HG03558 (cell line): ENCODE results near the gene DPEP3.
A peak's percentile ranks its signal among the peaks of the same experiment; 100 is the strongest.
"Not testable (repeated sequence)": the region's sequence is repeated elsewhere in the genome, so short reads cannot be mapped to it uniquely, and the experiment has no call there.

Experiments
- ATAC-seq: cut with Tn5 transposase; IDR thresholded peaks from one replicate; pipeline ENCODE4 v1.9.1; 2021; ENCODE audit warnings: moderate number of reproducible peaks; ENCODE audit not compliant: unreplicated experiment; ENCODE audit errors: extremely low read depth

DPEP3 gene

DNA sequence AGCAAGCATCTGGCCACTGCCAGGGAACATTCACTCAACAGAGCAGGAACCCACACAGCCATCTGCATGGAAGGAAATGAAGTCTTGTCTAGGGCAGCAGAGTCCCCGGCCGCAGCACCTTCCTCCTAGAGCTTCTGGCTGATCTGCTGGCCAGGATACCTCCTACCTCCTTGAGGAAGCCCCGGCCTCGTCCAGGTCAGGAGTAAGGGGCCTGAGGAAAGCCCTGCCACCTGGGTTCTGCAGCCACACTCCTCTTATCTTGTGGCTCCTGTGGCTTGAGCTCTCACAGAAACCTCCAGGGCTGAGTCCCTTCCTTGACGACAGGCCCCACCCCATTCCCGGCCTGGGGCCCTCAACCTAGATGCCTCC, 13.7 kb upstream of the DPEP3 start:
- not testable (repeated sequence) for ATAC-seq

- no peak for ATAC-seq
Observed at GRCh38 chr16:67993207-67994039, 13.1 kb upstream of the DPEP3 start.

DNA sequence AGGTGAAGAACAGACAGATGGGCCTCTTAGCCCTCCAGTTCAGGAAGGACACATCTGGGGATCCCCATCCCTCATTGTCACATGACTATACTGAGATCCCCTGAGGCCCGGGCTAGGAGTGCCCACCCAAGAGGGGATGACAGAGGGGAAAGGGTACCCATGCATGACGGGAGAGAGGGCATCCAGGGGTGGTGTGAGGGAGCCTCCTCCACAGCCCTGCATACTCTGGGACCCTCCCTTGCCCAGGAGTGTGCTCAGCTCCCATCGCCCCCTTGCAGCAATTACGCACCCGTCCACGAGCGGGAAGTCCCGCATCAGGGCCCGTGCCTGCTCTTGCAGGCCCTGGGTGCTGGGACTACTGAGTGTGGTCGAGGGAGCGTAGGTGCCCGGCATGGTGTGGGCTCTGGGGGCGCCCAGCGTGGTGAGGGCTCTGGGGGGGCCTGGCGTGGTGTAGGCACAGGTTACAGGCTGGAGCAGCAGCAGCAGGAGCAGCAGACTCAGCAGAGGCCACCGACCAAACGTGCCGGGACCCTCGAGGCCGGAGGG, 12.4 kb upstream of the DPEP3 start:
- ATAC-seq: no peak

GRCh38 chr16:67990018-67990386, 9.7 kb upstream of the DPEP3 start:
- ATAC-seq: no peak

GRCh38 chr16:67989322-67990017, 9.2 kb upstream of the DPEP3 start:
- ATAC-seq: no peak

DNA sequence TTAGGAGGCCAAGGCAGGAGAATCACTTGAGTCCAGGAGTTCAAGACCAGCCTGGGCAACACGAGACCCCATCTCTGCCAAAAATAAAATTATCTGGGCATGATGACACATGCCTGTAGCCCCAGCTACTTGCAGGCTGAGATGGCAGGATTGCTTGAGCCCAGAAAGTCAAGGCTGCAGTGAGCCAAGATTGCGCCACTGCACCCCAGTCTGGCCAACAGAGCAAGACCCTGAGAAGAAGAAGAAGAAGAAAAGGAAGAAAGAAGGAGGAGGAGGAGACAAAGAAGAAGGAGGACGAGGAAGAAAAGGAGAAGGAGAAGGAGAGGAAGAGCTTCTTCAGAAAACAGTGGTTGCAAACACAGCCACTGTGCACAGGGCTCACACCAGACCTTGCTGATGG, 8.4 kb upstream of the DPEP3 start:
- ATAC-seq: no peak

DNA sequence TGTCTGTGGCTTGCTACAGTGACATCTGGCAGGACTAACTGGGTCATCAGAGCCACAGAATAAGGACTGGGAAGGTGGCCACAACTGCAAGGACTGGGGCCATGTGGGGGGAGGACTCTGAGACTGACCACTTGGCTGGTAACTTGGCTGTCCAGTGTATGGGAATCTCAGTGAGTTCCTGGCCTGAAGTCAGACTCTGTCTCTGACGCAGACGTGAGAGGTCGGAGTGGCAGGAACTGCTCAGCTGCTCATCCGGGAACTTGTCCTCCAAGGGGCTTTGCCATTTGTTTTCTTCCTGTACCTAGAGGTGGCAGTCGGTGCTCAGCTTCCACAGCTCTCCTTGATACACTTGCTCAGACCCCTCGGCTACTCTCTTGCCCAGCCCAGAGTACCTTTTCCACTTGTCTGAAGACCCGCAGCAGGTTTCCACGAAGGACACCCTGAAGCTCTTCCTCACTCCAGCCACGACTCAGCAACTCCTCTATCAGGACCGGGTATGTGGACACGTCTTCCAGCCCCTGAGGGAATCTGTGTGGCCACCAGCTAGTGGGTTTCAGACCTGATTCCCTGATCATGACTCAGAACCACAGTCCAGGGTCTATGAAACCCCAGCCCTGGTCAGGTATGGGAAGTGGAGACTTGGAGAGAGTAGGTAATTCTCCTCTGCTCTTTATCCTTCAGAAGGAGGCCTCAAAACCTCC, 7.3 kb upstream of the DPEP3 start:
- ATAC-seq: no peak

GRCh38 chr16:67986949-67987348, 6.7 kb upstream of the DPEP3 start:
- no peak for ATAC-seq

DNA sequence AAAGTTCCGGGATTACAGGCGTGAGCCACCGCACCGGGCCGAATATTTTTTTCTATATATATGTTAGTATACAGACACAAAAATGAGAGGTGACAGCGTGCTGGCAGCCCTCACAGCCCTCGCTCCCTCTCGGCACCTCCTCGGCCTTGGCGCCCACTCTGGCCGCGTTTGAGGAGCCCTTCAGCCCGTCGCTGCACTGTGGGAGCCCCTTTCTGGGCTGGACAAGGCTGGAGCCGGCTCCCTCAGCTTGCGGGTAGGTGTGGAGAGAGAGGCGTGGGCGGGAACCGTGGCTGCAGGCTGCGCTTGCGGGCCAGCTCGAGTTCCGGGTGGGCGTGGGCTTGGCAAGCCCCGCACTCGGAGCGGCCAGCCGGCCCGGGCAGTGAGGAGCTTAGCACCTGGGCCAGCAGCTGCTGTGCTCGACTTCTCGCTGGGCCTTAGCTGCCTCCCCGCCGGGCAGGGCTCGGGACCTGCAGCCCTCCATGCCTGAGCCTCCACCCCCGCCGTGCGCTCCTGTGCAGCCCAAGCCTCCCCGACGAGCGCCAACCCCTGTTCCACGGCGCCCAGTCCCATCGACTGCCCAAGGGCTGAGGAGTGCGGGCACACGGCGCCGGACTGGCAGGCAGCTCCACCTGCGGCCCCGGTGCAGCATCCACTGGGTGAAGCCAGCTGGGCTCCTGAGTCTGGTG, 1.9 kb upstream of the DPEP3 start:
- no peak for ATAC-seq

DNA sequence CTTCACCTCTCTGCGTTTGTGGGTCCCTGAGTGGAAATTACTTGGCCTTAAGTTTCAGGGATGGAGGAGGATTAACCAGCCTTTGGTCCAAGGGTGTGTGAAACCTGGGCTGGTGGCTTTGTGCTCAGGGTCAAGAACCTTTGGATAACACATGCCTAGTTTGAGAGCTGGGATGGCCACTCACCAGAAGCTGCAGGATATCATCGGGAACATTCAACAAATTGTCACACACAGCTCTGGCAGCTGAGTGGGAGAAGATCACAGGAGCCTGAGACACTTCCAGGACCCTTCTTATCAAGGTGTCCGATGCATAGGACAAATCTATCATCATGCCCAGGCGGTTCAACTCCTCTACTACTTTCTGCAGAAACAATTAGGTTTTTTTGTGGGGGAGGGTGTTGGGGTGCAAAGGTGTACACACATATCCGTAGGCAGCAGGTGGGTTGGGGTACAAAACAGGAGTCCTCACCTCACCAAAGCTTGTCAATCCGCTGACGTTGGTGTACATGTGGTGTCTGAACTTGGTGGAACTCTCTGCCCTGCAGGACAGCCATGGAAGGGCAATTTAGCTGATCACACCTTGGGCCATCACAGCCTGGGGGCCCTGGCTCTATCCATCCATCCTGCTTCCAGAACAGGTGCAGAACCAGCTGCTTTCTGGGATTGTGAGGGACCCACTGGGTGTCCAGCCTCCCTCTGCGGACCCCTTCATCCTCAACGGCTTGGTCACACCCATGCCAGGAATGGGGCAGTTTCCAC, 2.7 kb downstream of the DPEP3 start:
- no peak for ATAC-seq

DNA sequence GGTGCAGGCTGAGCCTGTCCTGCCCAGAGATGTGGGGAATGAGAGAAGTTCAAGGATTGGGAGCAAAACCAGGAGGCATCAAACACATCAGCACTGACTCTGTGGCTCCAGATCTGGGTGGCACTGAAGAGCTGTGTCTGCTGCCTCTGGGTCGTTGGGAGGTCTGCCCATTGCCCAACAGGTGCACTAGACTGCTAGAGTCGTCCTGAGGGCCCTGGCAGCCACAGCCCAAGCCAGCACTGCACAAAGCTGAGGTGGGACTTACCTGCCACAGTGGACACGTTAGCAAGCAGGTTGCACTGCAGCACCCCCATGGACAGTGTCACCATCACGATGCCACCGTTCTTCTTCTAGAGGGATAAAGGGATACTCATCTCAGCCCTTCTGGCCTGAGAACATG, 3.3 kb downstream of the DPEP3 start:
- ATAC-seq: no peak

DNA sequence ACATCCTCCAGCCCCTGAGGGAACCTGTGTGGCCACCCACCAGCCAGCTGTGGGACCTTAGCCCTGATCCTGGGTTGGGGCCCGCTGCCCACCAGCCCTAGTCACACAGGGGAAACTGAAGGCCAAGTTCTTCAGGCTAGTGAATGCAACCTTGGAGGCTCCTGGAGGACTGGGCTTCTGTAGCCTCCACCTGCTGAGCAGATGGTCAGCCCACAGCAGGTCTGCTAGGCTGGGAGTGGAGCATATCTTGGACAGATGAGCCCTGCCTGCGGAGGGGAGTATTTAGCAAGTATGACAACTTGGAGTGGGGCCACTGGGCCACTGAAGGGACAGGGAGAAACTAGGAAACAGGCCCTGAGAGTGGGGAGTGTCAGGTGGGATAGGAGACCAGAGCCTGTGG, 4.1 kb downstream of the DPEP3 start:
- no peak for ATAC-seq

DNA sequence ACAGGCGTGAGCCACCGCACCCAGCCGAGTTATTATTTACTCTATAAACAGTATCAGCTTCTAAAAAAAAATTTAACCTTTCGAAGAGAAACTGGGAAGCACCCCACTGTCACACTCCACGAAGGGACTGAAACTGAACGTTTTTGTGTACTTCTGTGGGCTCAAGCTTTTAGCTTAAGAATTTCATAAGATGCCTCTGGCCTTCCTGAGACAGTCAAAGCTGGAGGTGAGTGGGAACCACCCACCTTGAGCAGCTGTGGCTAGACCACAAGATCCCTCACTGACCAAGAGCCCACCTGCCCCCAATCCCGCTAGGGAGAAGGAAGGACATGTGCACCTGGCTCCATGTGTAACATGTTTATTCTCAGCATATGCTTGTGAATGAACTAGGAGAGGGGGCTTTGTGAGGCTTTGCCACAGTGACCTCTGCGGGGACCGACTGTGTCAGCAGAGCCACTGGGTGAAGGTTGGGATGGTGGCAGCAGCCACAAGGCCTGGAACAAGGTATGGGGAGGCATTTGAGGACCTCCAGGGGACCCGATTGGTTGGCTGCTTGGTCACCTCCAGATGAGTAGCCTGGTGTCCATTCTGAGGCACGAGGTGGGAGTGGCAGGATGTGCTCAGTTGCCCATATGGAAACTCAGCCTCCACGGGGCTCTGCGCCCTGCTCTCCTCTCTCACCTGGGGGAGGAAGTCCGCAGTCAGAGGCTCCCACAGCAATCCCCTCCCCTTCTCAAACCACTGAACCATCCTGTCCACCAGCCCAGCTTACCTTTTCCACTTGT, 4.8 kb downstream of the DPEP3 start:
- no peak for ATAC-seq

DNA sequence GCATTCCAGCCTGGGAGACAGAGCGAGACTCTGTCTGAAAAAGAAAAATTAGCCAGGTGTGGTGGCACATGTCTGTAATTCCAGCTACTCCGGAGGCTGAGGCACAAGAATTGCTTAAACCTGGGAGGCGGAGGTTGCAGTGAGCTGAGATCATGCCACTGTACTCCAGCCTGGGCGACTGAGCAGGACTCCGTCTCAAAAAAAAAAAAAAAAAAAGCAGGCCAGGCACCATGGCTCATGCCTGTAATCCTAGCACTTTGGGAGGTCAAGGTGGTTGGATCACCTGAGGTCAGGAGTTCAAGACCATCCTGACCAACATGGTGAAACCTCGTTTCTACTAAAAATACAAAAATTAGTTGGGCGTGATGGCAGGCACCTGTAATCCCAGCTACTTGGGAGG, 8.0 kb downstream of the DPEP3 start:
- ATAC-seq: not testable (repeated sequence)

GRCh38 chr16:67971111-67971510, 9.2 kb downstream of the DPEP3 start:
- ATAC-seq: no peak

DNA sequence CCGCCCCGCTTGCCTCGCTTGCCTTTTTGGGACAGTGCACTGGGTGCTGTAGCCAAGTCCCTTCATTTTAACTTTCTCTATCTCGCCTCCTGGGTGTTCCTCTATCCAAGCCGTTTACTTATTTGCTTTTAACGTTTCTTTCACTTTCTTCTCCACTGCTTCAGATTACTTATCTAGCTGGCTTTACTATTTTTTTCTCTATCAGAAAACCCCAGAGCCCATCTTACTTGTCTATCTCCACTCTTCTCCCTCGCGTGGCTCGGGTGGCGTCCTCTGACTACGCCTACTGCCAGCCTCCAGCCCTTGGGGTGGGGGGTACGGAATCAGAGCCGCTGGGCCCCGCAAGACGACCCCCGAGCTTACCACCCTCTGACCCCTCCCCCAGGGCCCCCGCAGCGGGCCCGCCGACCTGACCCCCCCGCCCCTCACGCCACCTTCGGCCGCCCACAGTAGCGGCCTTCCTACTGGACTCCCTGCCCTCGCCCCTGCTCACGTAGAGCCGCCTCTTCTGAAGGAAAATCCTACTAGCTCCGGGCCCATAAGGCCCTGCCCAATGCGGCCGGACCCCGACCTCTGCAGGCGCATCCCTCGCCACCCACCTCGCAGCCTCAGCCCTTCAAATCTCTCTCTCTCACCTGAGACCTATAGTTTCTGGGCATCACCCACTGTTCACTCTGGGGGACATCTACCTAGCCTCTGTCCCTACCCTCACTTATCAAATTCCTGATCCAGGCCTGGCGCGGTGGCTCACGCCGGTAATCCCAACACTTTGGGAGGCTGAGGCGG, 10.9 kb downstream of the DPEP3 start:
- ATAC-seq: no peak

DNA sequence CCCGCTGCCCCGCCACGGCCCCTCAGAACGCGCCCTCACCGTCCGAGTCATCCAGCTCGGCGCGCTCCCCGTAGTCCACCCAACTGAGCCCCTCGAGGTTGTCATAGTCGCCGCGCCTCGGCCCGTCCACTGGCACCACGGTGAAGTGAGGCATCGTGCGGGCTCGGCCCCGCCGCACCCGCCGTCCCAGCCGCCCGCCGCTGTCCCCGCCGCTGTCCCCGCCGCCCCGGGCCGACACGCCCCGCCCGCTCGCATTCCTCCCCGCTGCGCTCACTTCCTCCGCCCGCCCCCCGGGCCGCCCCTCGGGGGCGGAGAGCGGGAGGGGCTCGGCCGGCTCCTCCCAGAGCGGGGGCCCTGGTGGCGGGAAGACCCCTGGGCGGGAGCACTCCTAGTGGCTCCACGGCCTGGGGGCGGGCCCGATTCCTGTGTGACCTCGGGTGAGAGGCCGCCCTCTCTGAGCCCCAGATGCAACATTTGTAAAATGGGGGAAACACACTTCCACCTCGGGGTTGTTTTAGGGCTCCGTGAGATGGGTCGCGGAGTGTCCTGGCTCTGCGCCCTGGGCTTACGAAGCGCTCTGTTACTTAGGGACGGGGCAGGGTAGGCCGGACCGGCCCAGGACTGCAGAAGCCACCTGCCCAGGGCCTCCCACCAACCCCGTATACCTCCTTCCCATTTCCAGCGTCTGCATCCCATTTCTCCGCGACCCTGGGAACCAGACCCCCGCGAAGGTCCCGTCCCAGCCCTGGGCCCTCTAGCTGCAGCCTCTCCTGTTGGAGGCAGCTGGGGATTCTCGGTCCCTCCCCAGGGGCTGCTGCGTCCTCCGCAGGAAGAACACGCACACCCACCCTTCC, 11.7 kb downstream of the DPEP3 start, which contains the start of gene SLC12A4:
Gene SLC12A4, minus strand, starts transcription at position 238 of the 854 bp plus-strand sequence. Its CDS starts 84 bp downstream, at position 154.
- peak; percentile 44 for ATAC-seq
